Tibial nerve (tissue), 4 donors: ENCODE measurements around the gene MAP3K20.

Source experiments
- EP300 ChIP-seq, 2 donors: sonication (generic); formaldehyde crosslinking; IDR thresholded peaks; one replicate each; pipeline ENCODE4 v1.6.1; 2017; ENCODE audit warnings: antibody characterized with exemption in 2 of 2, mild to moderate bottlenecking in 1 of 2
- POLR2A ChIP-seq, 2 donors: fragments of 450-650 bp; IDR thresholded peaks; one replicate each; pipeline ENCODE4 v1.6.1; 2017; ENCODE audit warnings: antibody characterized with exemption in 2 of 2, mild to moderate bottlenecking in 2 of 2, moderate library complexity in 2 of 2
- TF ChIP-seq, protein P1 (sequence below), 5 experiments: fragments of 200-600 bp in 3 of 5; fragments of 450-650 bp in 2 of 5; sonication (generic) in 3 of 5; IDR thresholded peaks; one replicate each; pipeline ENCODE4 v1.5.1; 2016 to 2019; ENCODE audit warnings: antibody characterized with exemption in 5 of 5, mild to moderate bottlenecking in 3 of 5, moderate library complexity in 2 of 5

- TF ChIP-seq POLR2A (IDR thresholded peaks at IDR 0.05) (no peak), EP300 (IDR thresholded peaks at IDR 0.05) (no peak)
- TF ChIP-seq, protein P1, sequence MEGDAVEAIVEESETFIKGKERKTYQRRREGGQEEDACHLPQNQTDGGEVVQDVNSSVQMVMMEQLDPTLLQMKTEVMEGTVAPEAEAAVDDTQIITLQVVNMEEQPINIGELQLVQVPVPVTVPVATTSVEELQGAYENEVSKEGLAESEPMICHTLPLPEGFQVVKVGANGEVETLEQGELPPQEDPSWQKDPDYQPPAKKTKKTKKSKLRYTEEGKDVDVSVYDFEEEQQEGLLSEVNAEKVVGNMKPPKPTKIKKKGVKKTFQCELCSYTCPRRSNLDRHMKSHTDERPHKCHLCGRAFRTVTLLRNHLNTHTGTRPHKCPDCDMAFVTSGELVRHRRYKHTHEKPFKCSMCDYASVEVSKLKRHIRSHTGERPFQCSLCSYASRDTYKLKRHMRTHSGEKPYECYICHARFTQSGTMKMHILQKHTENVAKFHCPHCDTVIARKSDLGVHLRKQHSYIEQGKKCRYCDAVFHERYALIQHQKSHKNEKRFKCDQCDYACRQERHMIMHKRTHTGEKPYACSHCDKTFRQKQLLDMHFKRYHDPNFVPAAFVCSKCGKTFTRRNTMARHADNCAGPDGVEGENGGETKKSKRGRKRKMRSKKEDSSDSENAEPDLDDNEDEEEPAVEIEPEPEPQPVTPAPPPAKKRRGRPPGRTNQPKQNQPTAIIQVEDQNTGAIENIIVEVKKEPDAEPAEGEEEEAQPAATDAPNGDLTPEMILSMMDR (IDR thresholded peaks at IDR 0.05) = no peak
These were observed 31.6 kb upstream of the MAP3K20 start for GRCh38 chr2:173043897-173044519.
